ENCODE measurements around the gene MYL6. TPM values are rescaled to one million over a fixed set of nuclear protein-coding genes. Genes with fewer than 3 reads are reported as not detected.

MYL6 gene
- total and polyA plus RNA-seq, 2 donors (not counting 3 experiments of a cell fraction or from before 2014, with no cell fraction given) = 2,543 to 8,470 TPM

GRCh38 chr12:56115329-56115728 is 42.8 kb upstream of the MYL6 start:
- TF ChIP-seq CTCF (IDR thresholded peaks at IDR 0.05; ENCODE audit: extremely low read depth in 1 of 2, insufficient read depth in 1 of 2, low read depth in 1 of 2, low read length in 2 of 2) = no peak
- TF ChIP-seq GATA2 (IDR thresholded peaks at IDR 0.05; ENCODE audit: insufficient read depth, insufficient read length, low read depth, low read length) = no peak
- TF ChIP-seq JUN (IDR thresholded peaks at IDR 0.05; ENCODE audit: borderline replicate concordance, insufficient read depth, insufficient read length, low read depth) = no peak
- TF ChIP-seq POLR2A (IDR thresholded peaks at IDR 0.05; ENCODE audit: low read depth, low read length) = no peak
- TF ChIP-seq EZH2 (IDR thresholded peaks at IDR 0.05; ENCODE audit: borderline replicate concordance, low read depth, low read length, severe bottlenecking) = no peak
- no peak for TF ChIP-seq POLR2AphosphoS5 (IDR thresholded peaks at IDR 0.05; ENCODE audit: insufficient read depth, low read depth, low read length)
- no peak for TF ChIP-seq MAX (IDR thresholded peaks at IDR 0.05; ENCODE audit: insufficient read depth, insufficient read length)
- no peak for TF ChIP-seq FOS (IDR thresholded peaks at IDR 0.05; ENCODE audit: borderline replicate concordance, insufficient read depth, low read length)
- TF ChIP-seq MYC (IDR thresholded peaks at IDR 0.05; ENCODE audit: low read depth, low read length) = no peak
- FAIRE-seq (no peak), DNase-seq (ENCODE audit: low read depth, low spot score) (peak; percentile 8)
- H3K4me3 ChIP-seq (replicated peaks in 1 of 3; ENCODE audit: insufficient read depth in 1 of 3, low read depth in 1 of 3, low read length in 3 of 3) = peak overlapping the region; percentile 44 to 98 (median 70)
- ChIA-PET POLR2A (interaction anchor here (0.8 to 4.0 kb wide), 2 partner anchors 11 to 386 kb away, joined by 3 to 37 read pairs; partner anchors contain the start of genes CD63 and PA2G4), CTCF (interaction anchor here (1.0 to 11.9 kb wide), 4 partner anchors 11 to 73 kb away, joined by 3 to 236 read pairs (median 8); partner anchors contain the start of genes PA2G4 and SMARCC2)
- H3K27me3 ChIP-seq (ENCODE audit: control insufficient read depth in 2 of 2, insufficient read depth in 2 of 2, low read length in 2 of 2) = no peaks in the 10 kb centered on the region
- H2AFZ ChIP-seq (ENCODE audit: low read depth, low read length) = peak overlapping the region; percentile 20
- peak overlapping the region; percentile 66 for H3K4me2 ChIP-seq (ENCODE audit: insufficient read depth, low read length)
- peak overlapping the region; percentile 95 for H3K9ac ChIP-seq (replicated peaks; ENCODE audit: extremely low read depth, insufficient read depth, low read length)
- peaks cover 10 to 12% of the 10 kb centered on the region in 2 experiments for H3K36me3 ChIP-seq (ENCODE audit: control insufficient read depth in 2 of 2, extremely low read depth in 1 of 2, insufficient read depth in 2 of 2, low read length in 2 of 2)
- intact Hi-C loops (cut with micrococcal nuclease) (no loop called here), dilution Hi-C loops (cut with MboI; ENCODE audit: extremely low pct_ligation_motif_present, low sequenced_read_pairs) (no loop called here)
- H3K9me1 ChIP-seq (replicated peaks; ENCODE audit: control insufficient read depth, extremely low read depth, insufficient read depth, low read length) = no peaks in the 10 kb centered on the region
- H3K27ac ChIP-seq (ENCODE audit: insufficient read depth, low read depth, low read length) = peak overlapping the region; percentile 86
- peaks cover 24% of the 10 kb centered on the region for H3K4me1 ChIP-seq (ENCODE audit: control insufficient read depth, extremely low read depth, insufficient read depth, low read length)
- H3K79me2 ChIP-seq (ENCODE audit: control insufficient read depth, insufficient read depth, low read length) = peaks cover 20% of the 10 kb centered on the region
- no TSS peak for BruUV-seq (replicated peaks)
- no peaks in the 10 kb centered on the region for H3K9me3 ChIP-seq (replicated peaks; ENCODE audit: control insufficient read depth, insufficient read depth, low read length)
- H4K20me1 ChIP-seq (replicated peaks; ENCODE audit: control insufficient read depth, extremely low read depth, insufficient read depth, low read length) = no peaks in the 10 kb centered on the region
